Thyroid gland (tissue), 4 donors: ENCODE measurements around the gene HMOX1. TPM values are rescaled to one million over a fixed set of nuclear protein-coding genes. Genes with fewer than 3 reads are reported as not detected.

Source experiments
- DNase-seq, 2 donors: peaks; one replicate each; pipeline ENCODE4 v3.0.0-alpha.2; 2019
- H3K27ac ChIP-seq, 3 donors: fragments of 200-600 bp; sonication (generic); 1 replicate in 2 of 3; 2 replicates in 1 of 3; pipeline ENCODE4 v1.5.1; 2016 to 2019; ENCODE audit warnings: mild to moderate bottlenecking in 1 of 3, moderate library complexity in 1 of 3
- H3K27me3 ChIP-seq: fragments of 200-600 bp; sonication (generic); one replicate; pipeline ENCODE4 v1.5.1; 2019
- H3K36me3 ChIP-seq, 2 donors: fragments of 200-600 bp; sonication (generic); one replicate each; pipeline ENCODE4 v1.5.1; 2016 to 2019
- H3K4me1 ChIP-seq, 2 donors: fragments of 200-600 bp; sonication (generic); one replicate each; pipeline ENCODE4 v1.5.1; 2017 to 2019
- H3K4me3 ChIP-seq, 3 donors: fragments of 200-600 bp; sonication (generic); replicated peaks in 1 of 3; 1 replicate in 2 of 3; 2 replicates in 1 of 3; pipeline ENCODE4 v1.5.1; 2016; ENCODE audit warnings: mild to moderate bottlenecking in 1 of 3
- H3K9me3 ChIP-seq: fragments of 200-600 bp; sonication (generic); one replicate; pipeline ENCODE4 v1.5.1; 2017
- POLR2A ChIP-seq, 2 donors: fragments of 450-650 bp; IDR thresholded peaks; one replicate each; pipeline ENCODE4 v1.6.1; 2017; ENCODE audit warnings: antibody characterized with exemption in 2 of 2, mild to moderate bottlenecking in 2 of 2, moderate library complexity in 1 of 2
- WGBS, 2 donors: methylation state at CpG; one replicate each; pipeline ENCODE4 v1.1.5; 2017; 5-methylcytosine and 5-hydroxymethylcytosine counted together
- intact Hi-C: fragments of 100-400 bp; cut with DNase I; formaldehyde crosslinking; loops from one replicate; pipeline ENCODE4 v1.15.1; 2023
- total RNA-seq, 4 donors: library from RNA; depleted of rRNA; stranded (reverse); fragments of >200 nt; gene quantifications; one replicate each; pipeline ENCODE4 v1.2.3, GENCODE V29; 2016
- TF ChIP-seq, protein P1 (sequence below), 6 experiments: fragments of 200-600 bp in 3 of 6; fragments of 450-650 bp in 3 of 6; sonication (generic) in 3 of 6; IDR thresholded peaks; one replicate each; pipeline ENCODE4 v1.5.1; 2016 to 2019; ENCODE audit warnings: antibody characterized with exemption in 6 of 6, mild to moderate bottlenecking in 2 of 6, inconsistent platforms in 1 of 6, moderate library complexity in 1 of 6

The HMOX1 gene
- total RNA-seq, 4 donors from 2014 or later = 5.2 to 13.0 (median 6.9) TPM

DNA sequence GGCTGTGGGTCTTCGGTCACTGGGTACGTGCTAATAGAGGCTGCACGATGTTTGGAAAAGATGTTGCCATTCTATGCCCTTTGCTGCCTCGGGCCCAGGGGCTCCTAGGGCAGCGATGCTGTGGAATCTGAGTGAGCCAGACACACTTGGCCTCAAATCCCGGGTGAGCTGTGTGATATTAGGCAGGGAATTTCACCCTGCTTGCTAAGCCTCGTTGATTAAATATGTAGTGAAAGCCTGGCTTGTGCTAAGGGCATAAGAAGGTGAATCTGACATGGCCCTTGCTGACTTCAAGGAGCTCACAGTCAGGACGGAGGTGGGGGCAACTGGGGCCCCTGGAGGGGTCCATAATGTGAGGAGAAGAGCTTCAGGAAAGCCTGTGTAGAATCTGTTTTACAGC lies 5.4 kb upstream of the HMOX1 start:
- no peak for DNase-seq
- Histone ChIP-seq H3K9me3 (no peaks in the 10 kb centered on the region), H3K4me1 (peaks cover 22 to 36% of the 10 kb centered on the region in 2 donors), H3K36me3 (no peaks in the 10 kb centered on the region), H3K27me3 (no peaks in the 10 kb centered on the region), H3K4me3 (no peak overlapping the region), H3K27ac (no peak overlapping the region)
- intact Hi-C loops = no loop called here
- WGBS, 2 donors = 82% methylated on average over 8 of the region's 8 CpGs
- TF ChIP-seq, protein P1, sequence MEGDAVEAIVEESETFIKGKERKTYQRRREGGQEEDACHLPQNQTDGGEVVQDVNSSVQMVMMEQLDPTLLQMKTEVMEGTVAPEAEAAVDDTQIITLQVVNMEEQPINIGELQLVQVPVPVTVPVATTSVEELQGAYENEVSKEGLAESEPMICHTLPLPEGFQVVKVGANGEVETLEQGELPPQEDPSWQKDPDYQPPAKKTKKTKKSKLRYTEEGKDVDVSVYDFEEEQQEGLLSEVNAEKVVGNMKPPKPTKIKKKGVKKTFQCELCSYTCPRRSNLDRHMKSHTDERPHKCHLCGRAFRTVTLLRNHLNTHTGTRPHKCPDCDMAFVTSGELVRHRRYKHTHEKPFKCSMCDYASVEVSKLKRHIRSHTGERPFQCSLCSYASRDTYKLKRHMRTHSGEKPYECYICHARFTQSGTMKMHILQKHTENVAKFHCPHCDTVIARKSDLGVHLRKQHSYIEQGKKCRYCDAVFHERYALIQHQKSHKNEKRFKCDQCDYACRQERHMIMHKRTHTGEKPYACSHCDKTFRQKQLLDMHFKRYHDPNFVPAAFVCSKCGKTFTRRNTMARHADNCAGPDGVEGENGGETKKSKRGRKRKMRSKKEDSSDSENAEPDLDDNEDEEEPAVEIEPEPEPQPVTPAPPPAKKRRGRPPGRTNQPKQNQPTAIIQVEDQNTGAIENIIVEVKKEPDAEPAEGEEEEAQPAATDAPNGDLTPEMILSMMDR (IDR thresholded peaks at IDR 0.05) = no peak
- TF ChIP-seq POLR2A (IDR thresholded peaks at IDR 0.05) = no peak

DNA sequence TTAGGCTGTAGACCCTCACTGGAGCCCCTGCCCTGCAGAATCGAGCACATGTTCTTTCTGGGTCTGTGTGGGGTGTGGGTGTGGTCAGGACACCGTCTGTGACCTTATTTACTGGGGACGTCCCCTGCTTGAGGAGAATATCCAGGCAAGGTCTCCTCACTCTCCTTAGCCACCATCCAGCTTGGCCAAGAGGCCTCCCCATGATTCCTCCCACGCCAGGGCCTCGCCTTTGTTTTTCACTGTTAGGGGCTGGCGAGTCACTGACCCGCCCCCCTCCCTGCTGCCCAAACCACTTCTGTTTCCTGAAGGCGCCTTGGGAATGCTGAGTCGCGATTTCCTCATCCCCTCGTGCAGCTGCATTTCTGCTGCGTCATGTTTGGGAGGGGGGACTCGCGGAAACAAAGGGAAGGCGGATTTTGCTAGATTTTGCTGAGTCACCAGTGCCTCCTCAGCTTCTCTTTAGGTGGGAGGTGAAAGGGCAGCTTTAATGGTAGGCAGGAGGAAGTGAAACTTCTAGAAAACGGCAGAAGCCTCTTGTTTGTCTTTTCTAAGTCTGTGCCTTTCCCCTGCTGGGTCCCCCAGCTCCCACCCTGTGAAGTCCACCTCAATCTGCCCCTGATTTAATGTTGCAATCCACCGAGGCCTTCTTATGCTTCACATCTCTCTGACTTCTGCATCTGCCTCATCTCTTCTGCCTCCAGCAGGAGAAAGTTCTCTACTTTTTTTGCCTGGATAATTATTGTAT lies 4.0 kb upstream of the HMOX1 start:
- WGBS, 2 donors = 7 to 12% methylated on average over 17 of the region's 17 CpGs
- H3K27ac ChIP-seq = peak overlapping the region; percentile 76 to 86 (median 82)
- peaks cover 22 to 41% of the 10 kb centered on the region in 2 donors for H3K4me1 ChIP-seq
- H3K9me3 ChIP-seq = no peaks in the 10 kb centered on the region
- DNase-seq = peak; percentile 97
- H3K4me3 ChIP-seq = no peak overlapping the region
- H3K27me3 ChIP-seq = no peaks in the 10 kb centered on the region
- intact Hi-C loops = no loop called here
- H3K36me3 ChIP-seq = no peaks in the 10 kb centered on the region
- TF ChIP-seq, protein P1 (IDR thresholded peaks at IDR 0.05) = no peak
- no peak for TF ChIP-seq POLR2A (IDR thresholded peaks at IDR 0.05)

DNA sequence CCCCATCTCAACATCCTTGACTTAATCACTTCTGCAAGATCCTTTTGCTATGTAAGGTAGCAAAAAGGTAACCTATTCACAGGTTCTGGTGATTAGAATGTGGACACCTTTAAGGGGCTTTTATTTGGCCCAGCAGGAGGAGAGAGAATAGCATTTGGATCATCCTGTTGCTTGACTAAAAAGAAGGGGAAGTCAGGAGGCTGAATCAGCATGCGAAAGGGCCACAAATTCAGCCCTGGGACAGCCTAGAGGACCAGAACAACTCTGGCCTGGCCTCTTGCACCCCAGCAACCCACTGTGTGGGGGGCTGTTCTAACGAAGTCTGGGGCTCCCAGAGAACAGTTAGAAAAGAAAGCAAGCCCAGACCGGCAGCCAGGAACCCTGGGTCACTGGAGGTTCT lies 3.2 kb upstream of the HMOX1 start:
- H3K27me3 ChIP-seq = no peaks in the 10 kb centered on the region
- no peak for DNase-seq
- H3K9me3 ChIP-seq = no peaks in the 10 kb centered on the region
- peaks cover 18 to 35% of the 10 kb centered on the region in 2 donors for H3K4me1 ChIP-seq
- no peak overlapping the region for H3K4me3 ChIP-seq
- 83 to 85% methylated on average over 3 of the region's 3 CpGs for WGBS, 2 donors
- peak overlapping the region; percentile 75 to 86 (median 82) for H3K27ac ChIP-seq
- intact Hi-C loops = no loop called here
- TF ChIP-seq POLR2A (IDR thresholded peaks at IDR 0.05) = no peak
- TF ChIP-seq, protein P1 (IDR thresholded peaks at IDR 0.05) = no peak
- H3K36me3 ChIP-seq = no peaks in the 10 kb centered on the region

DNA sequence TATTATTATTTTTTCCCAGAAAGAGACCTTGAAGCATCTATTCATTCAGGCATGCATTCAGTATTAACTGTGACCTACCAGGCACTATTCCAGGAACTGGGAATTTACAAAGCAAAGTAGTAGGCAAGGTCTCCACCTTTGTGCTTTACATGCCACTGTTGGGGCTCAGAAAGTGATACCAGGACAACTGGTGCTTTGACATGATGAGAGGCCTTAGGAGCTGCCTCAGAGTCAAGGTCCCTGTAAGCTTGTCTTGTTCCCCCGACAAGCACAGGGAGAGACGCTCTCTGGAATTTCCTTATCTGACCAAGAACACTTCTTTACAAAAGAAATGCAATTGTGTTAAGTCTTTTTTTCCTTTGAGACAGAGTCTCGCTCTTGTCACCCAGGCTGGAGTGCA lies 2.3 kb upstream of the HMOX1 start:
- WGBS, 2 donors = 91 to 96% methylated on average over 3 of the region's 3 CpGs
- DNase-seq = no peak
- no peak overlapping the region for H3K4me3 ChIP-seq

More for the DNA sequence above, 2.3 kb upstream of the HMOX1 start:
- no peak for TF ChIP-seq POLR2A (IDR thresholded peaks at IDR 0.05)
- TF ChIP-seq, protein P1 (IDR thresholded peaks at IDR 0.05) = no peak
- intact Hi-C loops = no loop called here
- no peaks in the 10 kb centered on the region for H3K36me3 ChIP-seq
- peaks cover 18 to 35% of the 10 kb centered on the region in 2 donors for H3K4me1 ChIP-seq
- H3K27ac ChIP-seq = peak overlapping the region in 2 of 3 donors; percentile 10 to 86
- no peaks in the 10 kb centered on the region for H3K27me3 ChIP-seq
- H3K9me3 ChIP-seq = no peaks in the 10 kb centered on the region
